ENCODE results near the gene VSTM2L.

- TF ChIP-seq EZH2 (IDR thresholded peaks at IDR 0.05; ENCODE audit: borderline replicate concordance, low read depth, low read length, severe bottlenecking) (no peak), CTCF (IDR thresholded peaks at IDR 0.05; ENCODE audit: borderline replicate concordance, extremely low read depth, low read length, poor library complexity, severe bottlenecking) (no peak)
Observed at GRCh38 chr20:37866051-37866450, 36.9 kb upstream of the VSTM2L start.

Measured in DND-41 (cell line).